ENCODE measurements around the gene RAB11A.
A peak's percentile ranks its signal among the peaks of the same experiment; 100 is the strongest.
"Not testable (repeated sequence)": the region's sequence is repeated elsewhere in the genome, so short reads cannot be mapped to it uniquely, and the experiment has no call there.

Gene RAB11A

GRCh38 chr15:65867244-65867643 lies 2.0 kb upstream of the RAB11A start:
- no peak for TF ChIP-seq CTCF (IDR thresholded peaks at IDR 0.05; ENCODE audit: low read depth, low read length)

GRCh38 chr15:65867933-65868332 lies 1.4 kb upstream of the RAB11A start:
- not testable (repeated sequence) for H3K4me3 ChIP-seq (ENCODE audit: low read depth, low read length)

More at GRCh38 chr15:65867244-65867643, 2.0 kb upstream of the RAB11A start:
- H3K4me3 ChIP-seq (ENCODE audit: low read depth, low read length), result no peak overlapping the region

- TF ChIP-seq CTCF (IDR thresholded peaks at IDR 0.05; ENCODE audit: low read depth, low read length), result no peak
- peak overlapping the region; percentile 98 for H3K4me3 ChIP-seq (ENCODE audit: low read depth, low read length)
Observed at GRCh38 chr15:65868546-65869125, 655 bp upstream of the RAB11A start.

GRCh38 chr15:65869954-65870871 lies 922 bp downstream of the RAB11A start:
- H3K4me3 ChIP-seq (ENCODE audit: low read depth, low read length), result peak overlapping the region; percentile 98
- no peak for TF ChIP-seq CTCF (IDR thresholded peaks at IDR 0.05; ENCODE audit: low read depth, low read length)

- peak overlapping the region; percentile 98 for H3K4me3 ChIP-seq (ENCODE audit: low read depth, low read length)
- TF ChIP-seq CTCF (IDR thresholded peaks at IDR 0.05; ENCODE audit: low read depth, low read length), result no peak
Observed at GRCh38 chr15:65870889-65871533, 1.7 kb downstream of the RAB11A start.

GRCh38 chr15:65871886-65872285 lies 2.6 kb downstream of the RAB11A start:
- H3K4me3 ChIP-seq (ENCODE audit: low read depth, low read length), result not testable (repeated sequence)

- H3K4me3 ChIP-seq (ENCODE audit: low read depth, low read length), result not testable (repeated sequence)
Observed at GRCh38 chr15:65872596-65872995, 3.3 kb downstream of the RAB11A start.

GRCh38 chr15:65873256-65873655 lies 4.0 kb downstream of the RAB11A start:
- TF ChIP-seq CTCF (IDR thresholded peaks at IDR 0.05; ENCODE audit: low read depth, low read length), result no peak

More at GRCh38 chr15:65873256-65873655, 4.0 kb downstream of the RAB11A start:
- no peak overlapping the region for H3K4me3 ChIP-seq (ENCODE audit: low read depth, low read length)
